Measurements from ENCODE around the gene RPH3AL.

Gene RPH3AL

GRCh38 chr17:193841-194806 lies 158.5 kb downstream of the RPH3AL start:
- peaks cover 3% of the 10 kb centered on the region for H3K9me3 Mint-ChIP-seq
- H3K4me1 Mint-ChIP-seq = peaks cover 34% of the 10 kb centered on the region
- peak overlapping the region; percentile 75 to 77 (median 77) for H3K27ac Mint-ChIP-seq
- no peak overlapping the region for H3K4me3 Mint-ChIP-seq
- peaks cover 9% of the 10 kb centered on the region for H3K27me3 Mint-ChIP-seq (ENCODE audit: low read depth)
- peaks cover 5% of the 10 kb centered on the region for H3K36me3 Mint-ChIP-seq (ENCODE audit: low read depth)
- TF ChIP-seq CTCF (IDR thresholded peaks at IDR 0.05; ENCODE audit: unreplicated experiment in 3 of 3) = no peak

- H3K36me3 Mint-ChIP-seq (ENCODE audit: low read depth) = no peaks in the 10 kb centered on the region
- H3K27ac Mint-ChIP-seq = peak overlapping the region; percentile 25 to 78 (median 44)
- H3K4me1 Mint-ChIP-seq = peaks cover 29% of the 10 kb centered on the region
- H3K9me3 Mint-ChIP-seq = no peaks in the 10 kb centered on the region
- no peak for TF ChIP-seq CTCF (IDR thresholded peaks at IDR 0.05; ENCODE audit: unreplicated experiment in 3 of 3)
- H3K4me3 Mint-ChIP-seq = no peak overlapping the region
- H3K27me3 Mint-ChIP-seq (ENCODE audit: low read depth) = peaks cover 9% of the 10 kb centered on the region
These were observed 159.2 kb downstream of the RPH3AL start for GRCh38 chr17:193426-193810.

GRCh38 chr17:192666-193425 lies 159.8 kb downstream of the RPH3AL start:
- Mint-ChIP-seq H3K27ac (peak overlapping the region; percentile 25 to 78 (median 44)), H3K36me3 (ENCODE audit: low read depth) (no peaks in the 10 kb centered on the region), H3K4me1 (peaks cover 29% of the 10 kb centered on the region), H3K4me3 (no peak overlapping the region), H3K27me3 (ENCODE audit: low read depth) (peaks cover 7% of the 10 kb centered on the region), H3K9me3 (no peaks in the 10 kb centered on the region)
- TF ChIP-seq CTCF (IDR thresholded peaks at IDR 0.05; ENCODE audit: unreplicated experiment in 3 of 3) = no peak

- TF ChIP-seq CTCF (IDR thresholded peaks at IDR 0.05; ENCODE audit: unreplicated experiment in 3 of 3) = no peak
- H3K4me3 Mint-ChIP-seq = no peak overlapping the region
- peaks cover under 1% of the 10 kb centered on the region for H3K4me1 Mint-ChIP-seq
- H3K27ac Mint-ChIP-seq = no peak overlapping the region
- peaks cover 30% of the 10 kb centered on the region for H3K27me3 Mint-ChIP-seq (ENCODE audit: low read depth)
- no peaks in the 10 kb centered on the region for H3K36me3 Mint-ChIP-seq (ENCODE audit: low read depth)
- H3K9me3 Mint-ChIP-seq = no peaks in the 10 kb centered on the region
These were observed 163.2 kb downstream of the RPH3AL start for GRCh38 chr17:189444-189843.

- Mint-ChIP-seq H3K36me3 (ENCODE audit: low read depth) (no peaks in the 10 kb centered on the region), H3K4me1 (peaks cover 9% of the 10 kb centered on the region), H3K27me3 (ENCODE audit: low read depth) (peaks cover 50% of the 10 kb centered on the region), H3K27ac (no peak overlapping the region), H3K4me3 (no peak overlapping the region), H3K9me3 (no peaks in the 10 kb centered on the region)
- no peak for TF ChIP-seq CTCF (IDR thresholded peaks at IDR 0.05; ENCODE audit: unreplicated experiment in 3 of 3)
These were observed 165.5 kb downstream of the RPH3AL start for GRCh38 chr17:187130-187529.
